GM10266 (cell line): ENCODE results near the gene SH2D1B.

ENCODE experiments used
- DNase-seq: peaks from one replicate; pipeline ENCODE4 v3.0.0; 2012; ENCODE audit errors: extremely low spot score
- TF ChIP-seq, protein P1 (sequence below): IDR thresholded peaks from 2 replicates; pipeline ENCODE4 v1.5.1; 2012; ENCODE audit warnings: mild to moderate bottlenecking, low read depth; ENCODE audit not compliant: control insufficient read depth, insufficient read depth; ENCODE audit errors: missing control alignments

The SH2D1B gene

DNA sequence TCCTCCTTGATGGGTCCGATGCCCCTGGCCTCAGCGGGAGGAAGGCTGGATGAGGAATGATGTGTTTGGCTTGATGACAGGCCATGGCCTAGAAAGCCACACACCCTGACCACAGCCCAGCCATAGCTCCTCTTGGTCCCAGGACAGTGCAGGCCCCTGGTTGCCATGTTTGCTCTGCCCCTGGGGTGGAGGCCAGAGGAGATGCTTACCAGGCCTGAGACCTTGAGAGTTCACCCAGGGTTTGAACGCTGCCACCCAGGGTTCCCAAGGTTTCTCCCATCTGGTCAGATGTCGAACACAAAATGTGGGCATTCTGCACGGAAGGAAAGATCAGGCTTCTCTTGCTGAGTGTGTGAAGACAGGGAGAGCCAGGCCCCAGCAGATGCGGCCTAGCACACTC is 27.8 kb downstream of the SH2D1B start:
- no peak for DNase-seq
- TF ChIP-seq, protein P1, sequence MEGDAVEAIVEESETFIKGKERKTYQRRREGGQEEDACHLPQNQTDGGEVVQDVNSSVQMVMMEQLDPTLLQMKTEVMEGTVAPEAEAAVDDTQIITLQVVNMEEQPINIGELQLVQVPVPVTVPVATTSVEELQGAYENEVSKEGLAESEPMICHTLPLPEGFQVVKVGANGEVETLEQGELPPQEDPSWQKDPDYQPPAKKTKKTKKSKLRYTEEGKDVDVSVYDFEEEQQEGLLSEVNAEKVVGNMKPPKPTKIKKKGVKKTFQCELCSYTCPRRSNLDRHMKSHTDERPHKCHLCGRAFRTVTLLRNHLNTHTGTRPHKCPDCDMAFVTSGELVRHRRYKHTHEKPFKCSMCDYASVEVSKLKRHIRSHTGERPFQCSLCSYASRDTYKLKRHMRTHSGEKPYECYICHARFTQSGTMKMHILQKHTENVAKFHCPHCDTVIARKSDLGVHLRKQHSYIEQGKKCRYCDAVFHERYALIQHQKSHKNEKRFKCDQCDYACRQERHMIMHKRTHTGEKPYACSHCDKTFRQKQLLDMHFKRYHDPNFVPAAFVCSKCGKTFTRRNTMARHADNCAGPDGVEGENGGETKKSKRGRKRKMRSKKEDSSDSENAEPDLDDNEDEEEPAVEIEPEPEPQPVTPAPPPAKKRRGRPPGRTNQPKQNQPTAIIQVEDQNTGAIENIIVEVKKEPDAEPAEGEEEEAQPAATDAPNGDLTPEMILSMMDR, result no peak

DNA sequence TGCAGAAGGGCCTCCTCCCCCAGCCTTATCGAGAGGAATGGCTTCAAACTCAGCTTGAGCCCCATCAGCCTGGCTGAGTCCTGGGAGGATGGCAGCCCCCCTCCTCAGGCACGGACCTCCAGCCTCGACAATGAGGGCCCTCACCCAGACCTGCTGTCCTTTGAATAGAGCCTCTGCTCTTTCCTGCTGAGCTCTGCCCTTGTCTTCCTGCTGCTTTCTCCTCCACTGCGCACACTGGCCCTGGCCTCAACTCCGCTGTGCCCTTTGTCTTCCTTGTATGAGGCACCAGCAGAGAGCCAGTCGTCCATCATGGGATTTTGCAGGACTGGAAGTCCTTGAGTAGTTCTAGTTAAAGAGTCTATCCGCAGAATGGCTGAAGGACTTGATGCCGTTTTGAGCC is 28.4 kb downstream of the SH2D1B start:
- TF ChIP-seq, protein P1, result no peak
- no peak for DNase-seq

DNA sequence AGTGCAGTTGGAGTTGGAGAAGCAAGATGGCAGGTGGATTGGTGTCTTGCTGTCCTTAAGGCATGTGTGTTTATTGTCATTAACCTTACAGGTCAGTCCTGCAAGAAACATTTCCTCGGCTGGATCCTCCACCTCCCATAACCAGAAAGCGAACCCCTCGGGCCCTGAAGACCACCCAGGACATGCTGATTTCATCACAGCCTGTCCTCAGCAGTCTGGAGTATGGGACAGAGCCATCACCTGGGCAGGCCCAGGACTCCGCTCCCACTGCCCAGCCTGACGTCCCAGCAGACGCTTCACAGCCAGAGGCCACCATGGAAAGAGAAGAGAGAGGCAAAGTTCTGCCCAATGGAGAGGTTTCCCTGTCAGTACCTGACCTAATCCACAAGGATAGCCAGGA is 28.8 kb downstream of the SH2D1B start:
- no peak for DNase-seq
- TF ChIP-seq, protein P1, result no peak

DNA sequence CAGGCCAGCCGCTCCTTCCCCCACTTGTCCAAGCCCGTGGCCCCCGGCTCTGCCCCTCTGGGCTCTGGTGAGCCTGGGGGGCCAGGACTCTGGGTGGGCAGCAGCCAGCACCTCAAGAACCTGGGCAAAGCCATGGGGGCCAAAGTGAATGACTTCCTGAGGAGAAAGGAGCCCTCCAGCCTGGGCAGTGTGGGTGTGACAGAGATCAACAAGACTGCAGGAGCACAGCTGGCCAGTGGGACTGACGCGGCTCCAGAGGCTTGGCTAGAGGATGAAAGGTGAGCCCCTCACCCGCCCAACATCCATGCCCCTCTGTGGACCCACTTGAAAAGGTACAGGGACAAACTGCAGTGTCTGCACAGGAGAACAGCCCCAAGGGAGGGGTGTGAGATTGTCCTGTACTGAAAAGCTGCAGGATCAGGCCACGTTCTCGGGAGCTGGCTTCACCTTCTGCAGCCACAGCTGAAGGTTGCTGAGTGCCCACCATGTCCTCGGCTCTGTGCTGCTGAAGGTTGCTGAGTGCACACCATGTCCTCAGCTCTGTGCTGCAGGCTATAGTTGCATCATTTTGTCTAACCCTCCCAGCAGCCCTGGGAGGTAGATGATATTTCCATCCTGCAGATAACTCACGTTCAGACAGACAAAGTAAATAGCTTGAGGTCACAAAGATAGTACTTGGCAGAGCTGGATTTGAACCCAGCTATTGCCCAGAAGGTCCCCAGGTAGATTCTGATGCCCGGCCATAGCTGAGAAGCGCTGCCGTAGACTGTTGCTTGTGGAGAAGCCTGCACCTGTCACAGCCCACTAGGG is 29.8 kb downstream of the SH2D1B start:
- no peak for DNase-seq
- TF ChIP-seq, protein P1, result no peak

DNA sequence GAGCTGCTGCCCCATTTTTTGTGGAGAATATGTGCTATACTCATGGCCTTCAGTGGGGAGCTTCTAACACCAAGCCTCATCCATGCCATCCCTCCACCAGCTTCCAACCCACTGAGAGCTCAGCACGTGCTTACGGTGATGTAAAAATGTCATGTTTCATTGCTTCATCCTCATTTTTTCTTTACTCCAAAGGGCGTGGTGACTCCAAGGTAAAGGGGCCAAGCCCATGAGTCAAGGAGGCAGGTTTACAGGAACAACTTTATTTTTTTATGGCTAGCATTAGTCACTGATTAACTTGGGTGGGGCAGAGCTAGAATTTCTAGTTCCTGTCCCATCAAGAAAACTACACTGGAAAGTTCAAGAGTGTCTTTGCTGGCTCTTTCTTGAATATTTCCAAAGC is 30.6 kb downstream of the SH2D1B start, which contains the start of gene C1orf226:
C1orf226 (plus strand) TSS at position 346 of the 400 bp plus-strand sequence. CDS start 174 bp downstream, outside the sequence.
- TF ChIP-seq, protein P1, result no peak
- DNase-seq, result no peak

DNA sequence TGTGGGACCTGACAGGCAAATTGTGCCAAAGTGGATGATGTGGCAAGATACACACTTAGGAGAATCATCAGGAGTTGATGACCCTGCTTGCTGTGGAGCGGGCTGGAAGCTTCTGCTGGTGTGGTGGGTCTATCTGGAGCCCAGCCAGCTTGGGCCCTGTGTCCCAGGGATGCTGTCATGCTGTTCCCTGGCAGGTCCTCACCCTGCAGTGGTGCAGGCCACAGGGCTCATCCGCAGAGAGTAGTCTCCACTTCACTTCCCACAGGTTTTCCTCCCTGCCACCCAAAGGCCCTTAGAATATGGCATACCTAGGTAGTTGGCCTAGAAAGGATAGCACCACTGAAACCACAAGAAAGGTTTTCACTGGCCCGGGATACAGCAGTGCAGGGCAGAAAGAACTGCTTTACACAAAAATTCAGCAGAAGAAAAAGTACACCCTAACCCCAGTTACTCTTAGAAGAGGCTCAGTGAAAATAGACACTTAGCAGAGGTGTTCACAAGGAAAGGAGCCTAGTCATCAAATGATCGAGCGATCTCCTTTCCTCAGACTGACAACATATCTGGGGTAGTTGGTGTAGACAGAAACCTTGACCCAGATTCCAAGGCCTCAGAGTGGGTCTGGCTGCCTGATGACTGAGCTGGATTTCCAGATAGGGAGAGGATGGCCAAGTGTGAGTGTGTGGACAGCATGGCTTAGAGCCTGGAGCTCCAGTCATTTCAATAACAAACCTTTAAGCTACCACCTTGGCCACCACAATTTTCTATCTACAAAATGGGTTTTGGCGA is 31.7 kb downstream of the SH2D1B start:
- TF ChIP-seq, protein P1, result no peak
- DNase-seq, result no peak

DNA sequence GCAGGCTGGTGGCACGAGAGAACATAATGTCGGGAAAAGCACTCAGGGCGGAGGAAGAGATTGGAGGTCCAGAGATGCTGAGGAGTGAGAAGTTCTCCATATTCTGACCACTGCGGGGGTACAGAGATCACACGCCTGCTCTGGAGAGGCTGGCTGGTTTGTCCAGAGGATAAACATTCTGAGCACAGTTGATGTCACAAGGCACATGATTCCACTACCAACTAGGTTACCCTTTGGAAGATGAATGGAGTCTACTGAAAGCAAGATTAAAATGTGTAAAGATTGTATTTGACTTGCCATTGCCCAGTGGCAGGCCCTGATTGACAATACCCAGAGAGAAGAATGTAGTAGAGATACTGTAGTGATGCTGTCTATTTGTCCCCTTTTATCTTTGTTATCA is 35.2 kb downstream of the SH2D1B start, which contains the start of gene SPATA46:
SPATA46 (minus strand) TSS at position 164 of the 400 bp plus-strand sequence; CDS start at position 100, 64 bp downstream.
- no peak for DNase-seq

More for the DNA sequence above, 35.2 kb downstream of the SH2D1B start, which contains the start of gene SPATA46:
- TF ChIP-seq, protein P1, result no peak
